ENCODE measurements around the gene CHMP6. TPM values are rescaled to one million over a fixed set of nuclear protein-coding genes. Genes with fewer than 3 reads are reported as not detected.

Gene CHMP6
- total and polyA plus RNA-seq, 9 of the 15 experiments (the other 6 are each of a cell fraction or from before 2014, with no cell fraction given) = 0.25 to 30.4 (median 13.4) TPM

- TF ChIP-seq GTF2E2 (tag; IDR thresholded peaks at IDR 0.05) (no peak; the same call in 1 of the 2 replicates), ZBTB49 (CRISPR knock-in tag; IDR thresholded peaks at IDR 0.05; ENCODE audit: borderline replicate concordance) (no peak), CBX1 (IDR thresholded peaks at IDR 0.05; ENCODE audit: low read depth) (no peak; the same call in 1 of the 2 replicates), NFATC3 (IDR thresholded peaks at IDR 0.05) (no peak), ZEB2 (IDR thresholded peaks at IDR 0.05) (0 out of 2 replicates have a peak, but pooled peaks have one; percentile 14), TGIF2 (CRISPR knock-in tag; IDR thresholded peaks at IDR 0.05) (no peak), HMGXB4 (CRISPR knock-in tag; IDR thresholded peaks at IDR 0.05) (no peak), JUN (IDR thresholded peaks at IDR 0.05; ENCODE audit: borderline replicate concordance, low read depth, low read length) (no peak), JUN (CRISPR knock-in tag; IDR thresholded peaks at IDR 0.05; ENCODE audit: borderline replicate concordance) (no peak), YBX1 (IDR thresholded peaks at IDR 0.05) (no peak), ZNF551 (CRISPR knock-in tag; IDR thresholded peaks at IDR 0.05) (no peak), CAMTA2 (CRISPR knock-in tag; conservative IDR thresholded peaks at IDR 0.05) (0 out of 2 replicates have a peak, but pooled peaks have one; percentile 73), KAT8 (IDR thresholded peaks at IDR 0.05; ENCODE audit: low read depth) (no peak), ZC3H11A (IDR thresholded peaks at IDR 0.05; ENCODE audit: low read depth, low read length) (no peak), ZNF785 (CRISPR knock-in tag; IDR thresholded peaks at IDR 0.05) (no peak), HMG20B (CRISPR knock-in tag; IDR thresholded peaks at IDR 0.05) (no peak), ATF7 (IDR thresholded peaks at IDR 0.05) (peak; percentile 78), CBX2 (IDR thresholded peaks at IDR 0.05; ENCODE audit: insufficient read depth, low read length, poor library complexity, severe bottlenecking) (no peak), CBX5 (IDR thresholded peaks at IDR 0.05; ENCODE audit: borderline replicate concordance, low read depth) (no peak), ADNP (tag; IDR thresholded peaks at IDR 0.05) (no peak)
- TF ChIP-seq, protein P1, sequence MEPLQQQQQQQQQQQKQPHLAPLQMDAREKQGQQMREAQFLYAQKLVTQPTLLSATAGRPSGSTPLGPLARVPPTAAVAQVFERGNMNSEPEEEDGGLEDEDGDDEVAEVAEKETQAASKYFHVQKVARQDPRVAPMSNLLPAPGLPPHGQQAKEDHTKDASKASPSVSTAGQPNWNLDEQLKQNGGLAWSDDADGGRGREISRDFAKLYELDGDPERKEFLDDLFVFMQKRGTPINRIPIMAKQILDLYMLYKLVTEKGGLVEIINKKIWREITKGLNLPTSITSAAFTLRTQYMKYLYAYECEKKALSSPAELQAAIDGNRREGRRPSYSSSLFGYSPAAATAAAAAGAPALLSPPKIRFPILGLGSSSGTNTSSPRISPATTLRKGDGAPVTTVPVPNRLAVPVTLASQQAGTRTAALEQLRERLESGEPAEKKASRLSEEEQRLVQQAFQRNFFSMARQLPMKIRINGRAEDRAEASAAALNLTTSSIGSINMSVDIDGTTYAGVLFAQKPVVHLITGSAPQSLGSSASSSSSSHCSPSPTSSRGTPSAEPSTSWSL (CRISPR knock-in tag; IDR thresholded peaks at IDR 0.05; ENCODE audit: borderline replicate concordance) = no peak
- TF ChIP-seq, protein P2, sequence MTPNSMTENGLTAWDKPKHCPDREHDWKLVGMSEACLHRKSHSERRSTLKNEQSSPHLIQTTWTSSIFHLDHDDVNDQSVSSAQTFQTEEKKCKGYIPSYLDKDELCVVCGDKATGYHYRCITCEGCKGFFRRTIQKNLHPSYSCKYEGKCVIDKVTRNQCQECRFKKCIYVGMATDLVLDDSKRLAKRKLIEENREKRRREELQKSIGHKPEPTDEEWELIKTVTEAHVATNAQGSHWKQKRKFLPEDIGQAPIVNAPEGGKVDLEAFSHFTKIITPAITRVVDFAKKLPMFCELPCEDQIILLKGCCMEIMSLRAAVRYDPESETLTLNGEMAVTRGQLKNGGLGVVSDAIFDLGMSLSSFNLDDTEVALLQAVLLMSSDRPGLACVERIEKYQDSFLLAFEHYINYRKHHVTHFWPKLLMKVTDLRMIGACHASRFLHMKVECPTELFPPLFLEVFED (CRISPR knock-in tag; conservative IDR thresholded peaks at IDR 0.05) = no peak
These were observed 26.6 kb downstream of the CHMP6 start (continued) for GRCh38 chr17:81018044-81018802.
